Renal cortex interstitium (tissue), 11 donors: ENCODE measurements around the gene CASQ2. TPM values are rescaled to one million over a fixed set of nuclear protein-coding genes. Genes with fewer than 3 reads are reported as not detected.
"Not testable (repeated sequence)": the region's sequence is repeated elsewhere in the genome, so short reads cannot be mapped to it uniquely, and the experiment has no call there.

ENCODE experiments used
- DNase-seq, 11 donors: peaks; one replicate each; pipeline ENCODE4 v3.0.0-alpha.2; 2013; ENCODE audit warnings: low read depth in 9 of 11, low spot score in 4 of 11; ENCODE audit errors: extremely low read depth in 1 of 11
- polyA plus RNA-seq, 3 donors: library from polyadenylated mRNA; unstranded; fragments of 120-200 nt; gene quantifications; one replicate each; pipeline ENCODE4 v1.2.1, GENCODE V29; 2013; ENCODE audit not compliant: insufficient read length in 3 of 3

Gene CASQ2
- polyA plus RNA-seq, 3 donors = 0.48 to 1.3 (median 0.68) TPM

GRCh38 chr1:115783311-115783710 is 14.8 kb upstream of the CASQ2 start:
- DNase-seq = no peak

GRCh38 chr1:115782571-115783281 is 14.2 kb upstream of the CASQ2 start:
- no peak for DNase-seq

GRCh38 chr1:115781851-115782250 is 13.3 kb upstream of the CASQ2 start:
- no peak for DNase-seq

- DNase-seq = no peak
Observed at GRCh38 chr1:115781343-115781742, 12.8 kb upstream of the CASQ2 start.

GRCh38 chr1:115780655-115781054 is 12.1 kb upstream of the CASQ2 start:
- DNase-seq = not testable (repeated sequence)

- not testable (repeated sequence) for DNase-seq
Observed at GRCh38 chr1:115779075-115779474, 10.6 kb upstream of the CASQ2 start.

- DNase-seq = peak; percentile 64 to 89 (median 77)
Observed at GRCh38 chr1:115771847-115772457, 3.4 kb upstream of the CASQ2 start.

- DNase-seq = no peak
Observed at GRCh38 chr1:115771094-115771846, 2.8 kb upstream of the CASQ2 start.

- no peak for DNase-seq
Observed at GRCh38 chr1:115767403-115767802, 1.1 kb downstream of the CASQ2 start.

GRCh38 chr1:115765091-115765490 is 3.4 kb downstream of the CASQ2 start:
- no peak for DNase-seq

GRCh38 chr1:115764541-115764940 is 4.0 kb downstream of the CASQ2 start:
- DNase-seq = peak in 1 of 11 donors; percentile 32

- DNase-seq = no peak
Observed at GRCh38 chr1:115762779-115763178, 5.7 kb downstream of the CASQ2 start.

- no peak for DNase-seq
Observed at GRCh38 chr1:115761601-115762302, 6.8 kb downstream of the CASQ2 start.

- DNase-seq = no peak
Observed at GRCh38 chr1:115757856-115758255, 10.7 kb downstream of the CASQ2 start.

- DNase-seq = no peak
Observed at GRCh38 chr1:115757326-115757725, 11.2 kb downstream of the CASQ2 start.

GRCh38 chr1:115755456-115756370 is 12.8 kb downstream of the CASQ2 start:
- DNase-seq = peak in 3 of 11 donors; percentile 23 to 61 (median 51)

- DNase-seq = peak in 1 of 11 donors; percentile 35
Observed at GRCh38 chr1:115753830-115754229, 14.7 kb downstream of the CASQ2 start.

GRCh38 chr1:115753361-115753760 is 15.2 kb downstream of the CASQ2 start:
- no peak for DNase-seq
